GM13976 (cell line): ENCODE results near the gene ANKRD37.

Source experiments
- DNase-seq: peaks from one replicate; pipeline ENCODE4 v3.0.0; 2012; ENCODE audit warnings: low spot score
- in situ Hi-C: fragments of 300-500 bp; cut with MboI; formaldehyde crosslinking; loops from one replicate; pipeline ENCODE4 v1.12.0; 2022; ENCODE audit warnings: low sequenced_read_pairs, mixed read lengths, inconsistent platforms; ENCODE audit not compliant: unreplicated experiment
- TF ChIP-seq, protein P1 (sequence below): IDR thresholded peaks from 2 replicates; pipeline ENCODE4 v1.5.1; 2012; ENCODE audit warnings: borderline replicate concordance, mild to moderate bottlenecking; ENCODE audit not compliant: insufficient read depth; ENCODE audit errors: extremely low read depth, missing control alignments, control extremely low read depth

ANKRD37 gene, protein sequence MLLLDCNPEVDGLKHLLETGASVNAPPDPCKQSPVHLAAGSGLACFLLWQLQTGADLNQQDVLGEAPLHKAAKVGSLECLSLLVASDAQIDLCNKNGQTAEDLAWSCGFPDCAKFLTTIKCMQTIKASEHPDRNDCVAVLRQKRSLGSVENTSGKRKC

DNA sequence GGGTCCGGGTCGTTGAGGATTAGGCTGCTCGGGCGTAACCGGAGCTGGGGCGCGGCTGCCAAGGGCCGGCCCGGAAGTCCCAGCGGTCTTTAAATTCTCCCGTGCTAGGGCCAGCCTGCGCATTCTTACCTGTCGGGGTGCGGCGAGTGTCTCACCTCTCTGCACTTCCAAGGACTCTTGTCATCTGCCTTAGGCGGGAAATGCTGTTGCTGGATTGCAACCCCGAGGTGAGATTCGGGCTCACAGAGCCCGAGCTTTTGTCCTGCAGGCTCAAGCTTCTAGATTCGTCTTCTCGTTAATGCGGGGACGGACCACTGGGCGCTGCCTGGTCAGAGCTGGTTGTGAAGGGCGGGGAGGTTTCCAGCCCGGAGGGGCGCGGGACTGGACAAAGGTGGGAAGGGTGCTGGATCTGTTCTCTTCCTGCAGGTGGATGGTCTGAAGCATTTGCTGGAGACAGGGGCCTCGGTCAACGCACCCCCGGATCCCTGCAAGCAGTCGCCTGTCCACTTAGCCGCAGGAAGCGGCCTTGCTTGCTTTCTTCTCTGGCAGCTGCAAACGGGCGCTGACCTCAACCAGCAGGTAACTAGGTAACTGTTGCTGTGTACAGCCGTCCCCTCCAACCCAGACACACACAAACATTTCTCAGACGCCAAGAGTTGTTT lies at the start of gene ANKRD37:
TSS of gene ANKRD37 (plus strand) at position 118 of the 662 bp plus-strand sequence. CDS start at position 201, 83 bp downstream.
- TF ChIP-seq, protein P1, sequence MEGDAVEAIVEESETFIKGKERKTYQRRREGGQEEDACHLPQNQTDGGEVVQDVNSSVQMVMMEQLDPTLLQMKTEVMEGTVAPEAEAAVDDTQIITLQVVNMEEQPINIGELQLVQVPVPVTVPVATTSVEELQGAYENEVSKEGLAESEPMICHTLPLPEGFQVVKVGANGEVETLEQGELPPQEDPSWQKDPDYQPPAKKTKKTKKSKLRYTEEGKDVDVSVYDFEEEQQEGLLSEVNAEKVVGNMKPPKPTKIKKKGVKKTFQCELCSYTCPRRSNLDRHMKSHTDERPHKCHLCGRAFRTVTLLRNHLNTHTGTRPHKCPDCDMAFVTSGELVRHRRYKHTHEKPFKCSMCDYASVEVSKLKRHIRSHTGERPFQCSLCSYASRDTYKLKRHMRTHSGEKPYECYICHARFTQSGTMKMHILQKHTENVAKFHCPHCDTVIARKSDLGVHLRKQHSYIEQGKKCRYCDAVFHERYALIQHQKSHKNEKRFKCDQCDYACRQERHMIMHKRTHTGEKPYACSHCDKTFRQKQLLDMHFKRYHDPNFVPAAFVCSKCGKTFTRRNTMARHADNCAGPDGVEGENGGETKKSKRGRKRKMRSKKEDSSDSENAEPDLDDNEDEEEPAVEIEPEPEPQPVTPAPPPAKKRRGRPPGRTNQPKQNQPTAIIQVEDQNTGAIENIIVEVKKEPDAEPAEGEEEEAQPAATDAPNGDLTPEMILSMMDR = no peak
- in situ Hi-C loops = no loop called here
- DNase-seq = no peak

DNA sequence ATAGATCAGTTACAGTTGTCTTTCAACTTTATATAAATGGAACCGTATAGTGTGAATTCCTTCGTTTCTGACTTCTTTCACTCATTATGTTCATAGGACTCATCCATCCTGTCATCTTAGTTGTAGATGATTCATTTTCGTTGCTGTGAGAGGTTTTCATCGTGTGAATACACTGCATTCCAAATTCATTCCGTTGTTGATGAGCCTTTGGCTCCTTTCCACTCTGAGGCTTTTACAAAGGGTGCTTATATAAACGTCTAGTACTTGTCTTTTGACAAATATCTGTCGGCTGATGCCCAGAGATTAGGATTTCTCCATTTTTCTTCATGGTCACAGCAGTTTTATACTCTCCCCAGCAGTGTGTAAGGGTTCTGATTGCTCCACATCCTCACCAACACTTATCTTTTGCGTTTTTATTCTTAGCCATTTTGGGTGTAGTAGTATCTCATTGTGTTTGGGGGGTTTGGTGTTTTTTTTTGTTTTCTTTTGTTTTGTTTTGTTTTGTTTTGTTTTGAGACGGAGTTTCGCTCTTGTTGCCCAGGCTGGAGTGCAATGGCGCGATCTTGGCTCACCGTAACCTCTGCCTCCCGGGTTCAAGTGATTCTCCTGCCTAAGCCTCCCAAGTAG lies 49.6 kb upstream of the ANKRD37 start:
- TF ChIP-seq, protein P1 = no peak
- DNase-seq = no peak
- in situ Hi-C loops = no loop called here

DNA sequence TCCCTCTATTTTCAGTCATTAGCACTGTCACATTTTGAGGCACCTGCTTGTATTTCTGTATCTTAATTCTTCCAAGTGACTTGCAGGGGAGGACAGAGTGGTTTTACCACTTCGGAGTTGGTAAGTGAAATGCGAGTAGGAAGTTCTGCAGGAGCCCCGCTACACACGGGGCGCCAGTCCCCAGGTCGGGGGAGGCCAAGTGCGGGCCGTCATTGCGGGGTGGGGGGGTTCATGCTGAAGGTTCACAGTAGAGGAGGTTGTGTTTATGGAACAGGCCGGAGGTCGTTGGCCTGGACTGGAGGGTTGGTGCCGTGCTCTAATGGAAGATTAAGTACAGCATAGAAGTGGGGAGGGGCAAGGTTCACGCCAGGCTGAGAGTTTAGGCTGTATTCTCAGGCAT lies 45.0 kb upstream of the ANKRD37 start:
- in situ Hi-C loops = no loop called here
- DNase-seq = no peak
- TF ChIP-seq, protein P1 = no peak

DNA sequence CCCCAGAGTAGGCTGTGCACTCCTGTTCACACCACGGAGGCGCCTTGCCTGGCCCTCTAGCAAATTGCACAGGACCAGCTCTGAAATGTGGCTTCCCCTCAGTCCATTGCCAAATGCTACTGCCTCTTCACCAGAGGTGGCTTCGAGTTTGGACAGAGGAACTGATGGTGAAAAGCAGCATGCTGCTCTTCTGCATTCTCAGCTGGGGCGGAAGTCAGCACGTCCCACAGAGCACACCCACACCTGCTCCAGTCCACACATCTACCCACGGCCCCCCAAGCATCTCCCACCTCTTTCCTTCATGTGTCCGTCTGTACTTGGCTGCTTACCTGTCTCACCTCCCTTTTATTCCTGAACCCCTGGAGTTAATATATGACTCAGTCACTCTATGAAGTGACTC lies 44.4 kb upstream of the ANKRD37 start:
- TF ChIP-seq, protein P1 = no peak
- in situ Hi-C loops = no loop called here

DNA sequence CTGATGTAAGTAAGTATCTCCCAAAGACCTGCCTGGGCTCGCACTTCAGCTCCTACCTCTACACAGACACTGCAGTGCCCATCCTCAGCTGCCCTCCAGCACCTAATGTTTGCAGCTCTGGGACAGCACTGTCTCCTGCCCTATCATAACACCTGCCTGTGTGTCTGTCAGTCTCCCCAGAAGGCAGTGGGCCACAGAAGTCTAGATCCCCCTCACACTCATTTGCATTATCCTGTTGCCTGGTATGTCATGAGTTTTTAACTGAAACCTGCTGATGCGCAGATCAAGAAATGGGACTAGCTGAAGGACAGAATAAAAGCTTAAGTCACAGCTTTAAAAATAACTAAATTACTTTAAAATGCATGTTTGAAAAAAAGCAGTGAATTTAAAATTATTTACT lies 43.9 kb upstream of the ANKRD37 start:
- DNase-seq = no peak
- in situ Hi-C loops = no loop called here
- TF ChIP-seq, protein P1 = no peak

More for the DNA sequence above, 44.4 kb upstream of the ANKRD37 start:
- DNase-seq = no peak

DNA sequence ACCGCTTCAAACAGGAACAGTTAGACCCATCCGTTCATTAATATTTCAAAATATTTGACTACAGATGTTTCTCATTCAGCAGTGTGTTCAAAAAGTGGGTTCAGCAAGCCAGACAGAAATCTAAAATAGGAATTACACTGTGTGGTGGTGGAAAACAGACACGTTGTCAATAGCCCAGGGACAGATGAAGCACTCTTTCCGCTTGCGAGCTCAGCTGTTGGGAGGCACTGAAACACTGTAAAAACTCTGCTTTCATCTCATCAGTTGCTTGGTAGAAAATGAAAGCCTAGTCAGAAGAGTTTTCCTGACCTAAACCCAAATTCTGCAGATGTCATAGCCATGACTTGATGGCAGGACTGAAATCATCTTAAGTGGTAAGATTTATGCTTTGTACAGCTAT lies 39.4 kb upstream of the ANKRD37 start:
- in situ Hi-C loops = no loop called here
- TF ChIP-seq, protein P1 = no peak
- DNase-seq = no peak
